Smooth muscle cell of bladder (primary cell): ENCODE results near the gene SUSD6. TPM values are rescaled to one million over a fixed set of nuclear protein-coding genes. Genes with fewer than 3 reads are reported as not detected.

ENCODE experiments used
- total RNA-seq: library from RNA; depleted of rRNA; stranded (reverse); fragments of >200 nt; gene quantifications from 2 replicates; pipeline ENCODE4 v1.2.3, GENCODE V29; 2014

Gene SUSD6, protein sequence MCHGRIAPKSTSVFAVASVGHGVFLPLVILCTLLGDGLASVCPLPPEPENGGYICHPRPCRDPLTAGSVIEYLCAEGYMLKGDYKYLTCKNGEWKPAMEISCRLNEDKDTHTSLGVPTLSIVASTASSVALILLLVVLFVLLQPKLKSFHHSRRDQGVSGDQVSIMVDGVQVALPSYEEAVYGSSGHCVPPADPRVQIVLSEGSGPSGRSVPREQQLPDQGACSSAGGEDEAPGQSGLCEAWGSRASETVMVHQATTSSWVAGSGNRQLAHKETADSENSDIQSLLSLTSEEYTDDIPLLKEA
- total RNA-seq, result 5.7 and 6.0 TPM in 2 replicates

DNA sequence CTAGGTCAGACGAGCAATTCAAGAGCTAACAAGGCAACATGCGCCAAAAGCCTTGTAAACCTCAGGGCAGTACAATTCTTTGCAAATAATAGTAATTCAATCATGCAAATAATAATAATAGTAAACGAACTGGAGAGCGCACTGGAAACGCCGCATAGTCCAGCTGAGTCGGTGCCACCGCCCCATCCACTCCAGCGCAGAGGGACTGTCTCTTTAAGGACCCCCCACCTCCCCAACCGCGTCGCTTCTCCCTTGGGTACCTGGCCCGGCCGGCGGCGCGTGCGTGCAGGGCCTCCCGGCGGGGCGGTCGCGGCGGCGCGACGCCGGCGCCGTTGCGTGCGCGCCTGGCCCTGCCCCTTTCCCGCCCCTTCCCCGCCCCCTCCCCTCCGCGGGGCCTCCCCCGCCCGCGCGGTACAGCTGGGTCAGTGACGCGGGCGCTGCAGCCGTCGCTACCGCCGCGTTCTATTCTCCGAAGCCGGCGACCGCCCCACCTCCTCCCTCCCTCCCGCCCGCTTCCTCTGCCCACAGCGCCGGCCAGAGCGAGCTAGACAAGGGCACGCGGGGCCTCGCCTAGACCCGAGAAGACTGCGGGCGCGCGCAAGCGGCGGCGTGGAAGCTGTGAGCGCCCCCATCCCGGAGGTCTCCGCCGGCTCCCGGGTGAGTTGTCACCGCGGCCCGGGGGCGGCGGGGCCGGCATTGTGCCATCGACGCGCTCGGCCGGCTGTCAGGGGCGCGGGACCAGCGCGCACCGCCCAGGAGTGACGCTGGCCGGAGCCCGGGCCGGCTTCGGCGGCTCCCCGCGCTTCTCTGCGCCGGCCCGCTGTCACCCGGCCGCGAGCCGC, at the start of gene SUSD6:
TSS of gene SUSD6 (plus strand) at position 425 of the 842 bp plus-strand sequence. CDS start 46,997 bp downstream, outside the sequence.

DNA sequence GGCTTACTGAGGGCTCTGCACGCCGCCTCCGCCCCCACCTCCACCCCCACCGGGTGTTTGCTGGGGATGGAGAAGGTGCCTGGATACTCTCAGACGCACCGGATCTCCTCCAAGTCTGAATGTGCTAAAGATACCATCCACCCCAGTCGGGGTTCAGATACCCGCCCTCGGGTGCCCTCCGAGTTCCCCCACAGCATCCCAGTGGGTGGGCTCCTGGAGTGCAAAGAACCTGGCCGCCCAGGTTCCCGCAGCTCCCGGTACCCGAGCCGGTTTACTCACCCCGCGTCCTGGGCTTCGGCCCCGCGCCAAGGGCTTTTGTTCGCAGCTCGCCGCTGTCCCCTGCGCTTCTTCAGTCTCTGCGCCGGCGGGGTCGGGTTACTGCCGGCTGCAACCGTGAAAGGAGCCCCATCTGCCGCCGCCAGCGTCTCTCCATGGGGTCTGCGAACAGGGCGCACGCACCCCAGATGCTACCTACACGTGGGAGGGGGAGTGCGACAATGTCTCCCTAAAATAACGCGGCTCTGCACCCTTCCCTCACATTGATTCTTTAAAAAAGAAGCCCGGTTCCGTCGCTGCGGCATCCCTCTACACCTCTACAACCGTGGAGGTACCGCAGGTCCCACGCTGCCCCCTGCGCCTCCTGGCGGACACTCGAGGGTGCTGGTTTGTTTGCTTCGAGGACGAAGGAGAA, 37.0 kb upstream of the SUSD6 start, which contains the start of gene CCDC177:
TSS of gene CCDC177 (minus strand) at position 609 of the 691 bp plus-strand sequence. CDS start 1,249 bp downstream, outside the sequence.

Other genes starting within 250 kb of the SUSD6 start
- 245 and 282 TPM in 2 replicates for gene ERH, start 213.3 kb upstream of the SUSD6 start, total RNA-seq
- 121 and 137 TPM in 2 replicates for gene SLC39A9, start 212.9 kb upstream of the SUSD6 start, total RNA-seq
- under 0.01 and 0.09 TPM in 2 replicates for gene PLEKHD1, start 126.9 kb upstream of the SUSD6 start, total RNA-seq
- gene CCDC177, start 36.7 kb upstream of the SUSD6 start, total RNA-seq, result under 0.01 TPM in 2 replicates
- 98.7 and 132 TPM in 2 replicates for gene SRSF5, start 155.5 kb downstream of the SUSD6 start, total RNA-seq
- not detected in 2 replicates for gene SLC10A1, start 185.6 kb downstream of the SUSD6 start, total RNA-seq